Measurements from ENCODE around the gene SPAG16.
"Not testable (repeated sequence)": the region's sequence is repeated elsewhere in the genome, so short reads cannot be mapped to it uniquely, and the experiment has no call there.

SPAG16 gene

DNA sequence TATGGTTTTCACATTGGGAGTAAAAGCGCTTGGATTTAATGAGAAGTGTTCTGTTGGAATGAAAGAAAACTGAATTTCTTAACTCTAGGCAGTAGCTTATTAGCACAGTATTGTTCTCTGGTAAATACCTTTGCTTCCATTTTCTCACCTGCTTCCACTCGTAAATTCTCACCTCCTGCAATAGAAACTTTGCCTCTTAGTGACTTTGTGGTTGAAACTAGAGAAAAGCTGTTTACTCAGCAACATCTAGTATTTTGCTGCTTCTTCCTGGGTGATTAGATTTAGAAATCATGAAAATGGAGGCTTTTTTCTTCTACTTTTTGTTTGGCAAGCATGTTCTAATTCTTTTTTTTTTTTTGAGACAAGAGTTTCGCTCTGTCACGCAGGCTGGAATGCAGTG is 385.4 kb downstream of the SPAG16 start:
- peaks cover 2% of the 10 kb centered on the region for H3K9me3 ChIP-seq (ENCODE audit: severe bottlenecking)
- no peaks in the 10 kb centered on the region for H3K27me3 ChIP-seq (ENCODE audit: insufficient read depth, low read depth, severe bottlenecking)
- H3K4me3 ChIP-seq (ENCODE audit: low read depth, low read length) = no peak overlapping the region
- no peak overlapping the region for H3K27ac ChIP-seq
- no peak for DNase-seq
- H3K36me3 ChIP-seq = no peaks in the 10 kb centered on the region
- TF ChIP-seq, protein P1, sequence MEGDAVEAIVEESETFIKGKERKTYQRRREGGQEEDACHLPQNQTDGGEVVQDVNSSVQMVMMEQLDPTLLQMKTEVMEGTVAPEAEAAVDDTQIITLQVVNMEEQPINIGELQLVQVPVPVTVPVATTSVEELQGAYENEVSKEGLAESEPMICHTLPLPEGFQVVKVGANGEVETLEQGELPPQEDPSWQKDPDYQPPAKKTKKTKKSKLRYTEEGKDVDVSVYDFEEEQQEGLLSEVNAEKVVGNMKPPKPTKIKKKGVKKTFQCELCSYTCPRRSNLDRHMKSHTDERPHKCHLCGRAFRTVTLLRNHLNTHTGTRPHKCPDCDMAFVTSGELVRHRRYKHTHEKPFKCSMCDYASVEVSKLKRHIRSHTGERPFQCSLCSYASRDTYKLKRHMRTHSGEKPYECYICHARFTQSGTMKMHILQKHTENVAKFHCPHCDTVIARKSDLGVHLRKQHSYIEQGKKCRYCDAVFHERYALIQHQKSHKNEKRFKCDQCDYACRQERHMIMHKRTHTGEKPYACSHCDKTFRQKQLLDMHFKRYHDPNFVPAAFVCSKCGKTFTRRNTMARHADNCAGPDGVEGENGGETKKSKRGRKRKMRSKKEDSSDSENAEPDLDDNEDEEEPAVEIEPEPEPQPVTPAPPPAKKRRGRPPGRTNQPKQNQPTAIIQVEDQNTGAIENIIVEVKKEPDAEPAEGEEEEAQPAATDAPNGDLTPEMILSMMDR (IDR thresholded peaks at IDR 0.05; ENCODE audit: low read depth, low read length) = no peak

- Histone ChIP-seq H3K27me3 (ENCODE audit: insufficient read depth, low read depth, severe bottlenecking) (no peaks in the 10 kb centered on the region), H3K4me3 (ENCODE audit: low read depth, low read length) (no peak overlapping the region), H3K27ac (no peak overlapping the region), H3K9me3 (ENCODE audit: severe bottlenecking) (peaks cover 7% of the 10 kb centered on the region), H3K36me3 (no peaks in the 10 kb centered on the region)
- no peak for DNase-seq
- TF ChIP-seq, protein P1 (IDR thresholded peaks at IDR 0.05; ENCODE audit: low read depth, low read length) = no peak
Observed at GRCh38 chr2:213678437-213679218, 394.4 kb downstream of the SPAG16 start.

- DNase-seq = no peak
- H3K27ac ChIP-seq = no peak overlapping the region
- TF ChIP-seq, protein P1 (IDR thresholded peaks at IDR 0.05; ENCODE audit: low read depth, low read length) = no peak
- H3K4me3 ChIP-seq (ENCODE audit: low read depth, low read length) = no peak overlapping the region
- H3K9me3 ChIP-seq (ENCODE audit: severe bottlenecking) = peaks cover 7% of the 10 kb centered on the region
- H3K36me3 ChIP-seq = no peaks in the 10 kb centered on the region
- no peaks in the 10 kb centered on the region for H3K27me3 ChIP-seq (ENCODE audit: insufficient read depth, low read depth, severe bottlenecking)
Observed at GRCh38 chr2:213679894-213680293, 395.6 kb downstream of the SPAG16 start.

DNA sequence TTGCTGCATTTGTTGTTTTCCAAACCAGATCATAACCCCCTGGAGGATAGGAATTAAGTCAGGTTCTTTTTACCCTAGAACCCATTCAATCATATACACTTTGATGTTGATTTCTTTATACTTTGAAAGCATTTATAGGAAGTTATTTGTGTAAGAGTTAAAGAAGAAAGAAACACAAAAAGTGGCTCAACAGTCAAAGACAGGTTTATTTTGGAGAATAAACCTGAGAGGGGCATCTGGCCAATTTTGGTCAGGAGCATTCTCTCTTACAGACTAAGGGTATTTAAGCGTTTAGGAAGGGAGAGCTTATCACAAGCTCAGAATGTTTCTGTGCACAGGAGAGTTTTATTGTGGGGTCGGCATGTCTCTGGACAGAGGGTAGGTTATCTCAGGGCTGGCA is 398.0 kb downstream of the SPAG16 start:
- Histone ChIP-seq H3K4me3 (ENCODE audit: low read depth, low read length) (no peak overlapping the region), H3K9me3 (ENCODE audit: severe bottlenecking) (peaks cover 7% of the 10 kb centered on the region), H3K36me3 (no peaks in the 10 kb centered on the region), H3K27me3 (ENCODE audit: insufficient read depth, low read depth, severe bottlenecking) (no peaks in the 10 kb centered on the region), H3K27ac (no peak overlapping the region)
- no peak for DNase-seq
- TF ChIP-seq, protein P1 (IDR thresholded peaks at IDR 0.05; ENCODE audit: low read depth, low read length) = no peak

DNA sequence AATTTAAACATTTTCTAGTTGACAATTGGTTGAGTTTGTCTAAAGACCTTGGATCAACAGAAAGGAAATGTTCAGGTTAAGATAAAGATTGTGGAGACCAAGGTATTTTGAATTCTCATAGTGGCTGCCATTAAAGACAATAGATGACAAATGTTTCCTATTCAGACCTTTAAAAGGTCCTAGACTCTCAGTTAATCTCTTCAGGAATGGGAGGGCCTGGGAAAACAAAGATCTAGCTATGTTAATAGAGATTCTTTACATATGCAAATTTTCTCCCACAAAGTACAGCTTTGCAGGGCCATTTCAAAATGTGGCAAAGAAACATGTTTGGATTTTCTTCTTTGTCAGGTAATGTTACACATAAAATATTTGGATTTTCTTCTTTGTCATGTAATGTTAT is 403.9 kb downstream of the SPAG16 start:
- Histone ChIP-seq H3K36me3 (no peaks in the 10 kb centered on the region), H3K27me3 (ENCODE audit: insufficient read depth, low read depth, severe bottlenecking) (no peaks in the 10 kb centered on the region), H3K27ac (no peak overlapping the region), H3K9me3 (ENCODE audit: severe bottlenecking) (no peaks in the 10 kb centered on the region), H3K4me3 (ENCODE audit: low read depth, low read length) (no peak overlapping the region)
- TF ChIP-seq, protein P1 (IDR thresholded peaks at IDR 0.05; ENCODE audit: low read depth, low read length) = no peak
- no peak for DNase-seq

- not testable (repeated sequence) for DNase-seq; H3K36me3 ChIP-seq; H3K9me3 ChIP-seq (ENCODE audit: severe bottlenecking); H3K4me3 ChIP-seq (ENCODE audit: low read depth, low read length); H3K27ac ChIP-seq; H3K27me3 ChIP-seq (ENCODE audit: insufficient read depth, low read depth, severe bottlenecking)
Observed at GRCh38 chr2:213688825-213689224, 404.6 kb downstream of the SPAG16 start.

Measured in WERI-Rb-1 (cell line).